ENCODE results near the gene SARDH.

The SARDH gene

GRCh38 chr9:133707065-133707762 lies 30.9 kb downstream of the SARDH start:
- Histone ChIP-seq H3K36me3 (ENCODE audit: control insufficient read depth, low read depth, low read length) (no peaks in the 10 kb centered on the region), H3K9ac (ENCODE audit: low read length) (no peak overlapping the region), H3K9me3 (ENCODE audit: control insufficient read depth, low read depth, low read length) (no peaks in the 10 kb centered on the region), H3K27me3 (ENCODE audit: control insufficient read depth, insufficient read depth, low read length) (no peaks in the 10 kb centered on the region), H3K27ac (ENCODE audit: low read length) (no peak overlapping the region), H3K4me1 (ENCODE audit: control insufficient read depth, low read depth, low read length) (peaks cover 6% of the 10 kb centered on the region), H3K4me3 (ENCODE audit: low read length) (no peak overlapping the region)

GRCh38 chr9:133706307-133707050 lies 31.7 kb downstream of the SARDH start:
- Histone ChIP-seq H3K9me3 (ENCODE audit: control insufficient read depth, low read depth, low read length) (no peaks in the 10 kb centered on the region), H3K27me3 (ENCODE audit: control insufficient read depth, insufficient read depth, low read length) (peaks cover 7% of the 10 kb centered on the region), H3K4me3 (ENCODE audit: low read length) (no peak overlapping the region), H3K9ac (ENCODE audit: low read length) (no peak overlapping the region), H3K27ac (ENCODE audit: low read length) (no peak overlapping the region), H3K36me3 (ENCODE audit: control insufficient read depth, low read depth, low read length) (no peaks in the 10 kb centered on the region), H3K4me1 (ENCODE audit: control insufficient read depth, low read depth, low read length) (peaks cover 6% of the 10 kb centered on the region)

GRCh38 chr9:133705576-133705975 lies 32.6 kb downstream of the SARDH start:
- Histone ChIP-seq H3K4me3 (ENCODE audit: low read length) (no peak overlapping the region), H3K27ac (ENCODE audit: low read length) (no peak overlapping the region), H3K4me1 (ENCODE audit: control insufficient read depth, low read depth, low read length) (peaks cover 6% of the 10 kb centered on the region), H3K9me3 (ENCODE audit: control insufficient read depth, low read depth, low read length) (no peaks in the 10 kb centered on the region), H3K9ac (ENCODE audit: low read length) (no peak overlapping the region), H3K36me3 (ENCODE audit: control insufficient read depth, low read depth, low read length) (no peaks in the 10 kb centered on the region), H3K27me3 (ENCODE audit: control insufficient read depth, insufficient read depth, low read length) (peaks cover 8% of the 10 kb centered on the region)

GRCh38 chr9:133704711-133705181 lies 33.4 kb downstream of the SARDH start:
- Histone ChIP-seq H3K36me3 (ENCODE audit: control insufficient read depth, low read depth, low read length) (no peaks in the 10 kb centered on the region), H3K9me3 (ENCODE audit: control insufficient read depth, low read depth, low read length) (no peaks in the 10 kb centered on the region), H3K27me3 (ENCODE audit: control insufficient read depth, insufficient read depth, low read length) (peaks cover 8% of the 10 kb centered on the region), H3K4me1 (ENCODE audit: control insufficient read depth, low read depth, low read length) (peaks cover 6% of the 10 kb centered on the region), H3K27ac (ENCODE audit: low read length) (no peak overlapping the region), H3K9ac (ENCODE audit: low read length) (no peak overlapping the region), H3K4me3 (ENCODE audit: low read length) (no peak overlapping the region)

- Histone ChIP-seq H3K4me3 (ENCODE audit: low read length) (no peak overlapping the region), H3K27me3 (ENCODE audit: control insufficient read depth, insufficient read depth, low read length) (peaks cover 8% of the 10 kb centered on the region), H3K36me3 (ENCODE audit: control insufficient read depth, low read depth, low read length) (no peaks in the 10 kb centered on the region), H3K27ac (ENCODE audit: low read length) (no peak overlapping the region), H3K4me1 (ENCODE audit: control insufficient read depth, low read depth, low read length) (peaks cover 6% of the 10 kb centered on the region), H3K9ac (ENCODE audit: low read length) (no peak overlapping the region), H3K9me3 (ENCODE audit: control insufficient read depth, low read depth, low read length) (no peaks in the 10 kb centered on the region)
These were observed 34.4 kb downstream of the SARDH start for GRCh38 chr9:133703591-133704399.

- peaks cover 6% of the 10 kb centered on the region for H3K4me1 ChIP-seq (ENCODE audit: control insufficient read depth, low read depth, low read length)
- H3K9me3 ChIP-seq (ENCODE audit: control insufficient read depth, low read depth, low read length) = no peaks in the 10 kb centered on the region
- H3K4me3 ChIP-seq (ENCODE audit: low read length) = no peak overlapping the region
- no peaks in the 10 kb centered on the region for H3K36me3 ChIP-seq (ENCODE audit: control insufficient read depth, low read depth, low read length)
- H3K27me3 ChIP-seq (ENCODE audit: control insufficient read depth, insufficient read depth, low read length) = peaks cover 8% of the 10 kb centered on the region
- no peak overlapping the region for H3K27ac ChIP-seq (ENCODE audit: low read length)
- H3K9ac ChIP-seq (ENCODE audit: low read length) = peak overlapping the region; percentile 22
These were observed 35.2 kb downstream of the SARDH start for GRCh38 chr9:133702798-133703590.

- no peak overlapping the region for H3K4me3 ChIP-seq (ENCODE audit: low read length)
- peaks cover 8% of the 10 kb centered on the region for H3K27me3 ChIP-seq (ENCODE audit: control insufficient read depth, insufficient read depth, low read length)
- H3K4me1 ChIP-seq (ENCODE audit: control insufficient read depth, low read depth, low read length) = peaks cover 6% of the 10 kb centered on the region
- no peaks in the 10 kb centered on the region for H3K36me3 ChIP-seq (ENCODE audit: control insufficient read depth, low read depth, low read length)
- no peak overlapping the region for H3K27ac ChIP-seq (ENCODE audit: low read length)
- H3K9me3 ChIP-seq (ENCODE audit: control insufficient read depth, low read depth, low read length) = no peaks in the 10 kb centered on the region
- H3K9ac ChIP-seq (ENCODE audit: low read length) = peak overlapping the region; percentile 22
These were observed 36.0 kb downstream of the SARDH start for GRCh38 chr9:133701981-133702797.

GRCh38 chr9:133701321-133701980 lies 36.7 kb downstream of the SARDH start:
- Histone ChIP-seq H3K27me3 (ENCODE audit: control insufficient read depth, insufficient read depth, low read length) (peaks cover 8% of the 10 kb centered on the region), H3K4me3 (ENCODE audit: low read length) (no peak overlapping the region), H3K9ac (ENCODE audit: low read length) (no peak overlapping the region), H3K27ac (ENCODE audit: low read length) (no peak overlapping the region), H3K9me3 (ENCODE audit: control insufficient read depth, low read depth, low read length) (no peaks in the 10 kb centered on the region), H3K36me3 (ENCODE audit: control insufficient read depth, low read depth, low read length) (no peaks in the 10 kb centered on the region), H3K4me1 (ENCODE audit: control insufficient read depth, low read depth, low read length) (peaks cover 6% of the 10 kb centered on the region)

- no peak overlapping the region for H3K27ac ChIP-seq (ENCODE audit: low read length)
- H3K36me3 ChIP-seq (ENCODE audit: control insufficient read depth, low read depth, low read length) = no peaks in the 10 kb centered on the region
- peaks cover 8% of the 10 kb centered on the region for H3K27me3 ChIP-seq (ENCODE audit: control insufficient read depth, insufficient read depth, low read length)
- no peaks in the 10 kb centered on the region for H3K9me3 ChIP-seq (ENCODE audit: control insufficient read depth, low read depth, low read length)
- peaks cover 6% of the 10 kb centered on the region for H3K4me1 ChIP-seq (ENCODE audit: control insufficient read depth, low read depth, low read length)
- H3K9ac ChIP-seq (ENCODE audit: low read length) = no peak overlapping the region
- no peak overlapping the region for H3K4me3 ChIP-seq (ENCODE audit: low read length)
These were observed 37.3 kb downstream of the SARDH start for GRCh38 chr9:133700819-133701320.

- no peak overlapping the region for H3K4me3 ChIP-seq (ENCODE audit: low read length)
- H3K36me3 ChIP-seq (ENCODE audit: control insufficient read depth, low read depth, low read length) = no peaks in the 10 kb centered on the region
- no peaks in the 10 kb centered on the region for H3K9me3 ChIP-seq (ENCODE audit: control insufficient read depth, low read depth, low read length)
- peaks cover 6% of the 10 kb centered on the region for H3K4me1 ChIP-seq (ENCODE audit: control insufficient read depth, low read depth, low read length)
- H3K9ac ChIP-seq (ENCODE audit: low read length) = no peak overlapping the region
- H3K27ac ChIP-seq (ENCODE audit: low read length) = no peak overlapping the region
- H3K27me3 ChIP-seq (ENCODE audit: control insufficient read depth, insufficient read depth, low read length) = peaks cover 8% of the 10 kb centered on the region
These were observed 38.6 kb downstream of the SARDH start for GRCh38 chr9:133699546-133699945.
